SK-N-MC (cell line): ENCODE measurements around the gene FCER2.

Experiments
- EZH2 ChIP-seq: fragments of 200-600 bp; sonication (generic); IDR thresholded peaks from one replicate; pipeline ENCODE4 v1.6.1; 2017; ENCODE audit warnings: antibody characterized with exemption
- POLR2AphosphoS5 ChIP-seq: IDR thresholded peaks from 2 replicates; pipeline ENCODE4 v1.6.1; 2012; ENCODE audit warnings: mild to moderate bottlenecking, low read depth, low read length, borderline replicate concordance

DNA sequence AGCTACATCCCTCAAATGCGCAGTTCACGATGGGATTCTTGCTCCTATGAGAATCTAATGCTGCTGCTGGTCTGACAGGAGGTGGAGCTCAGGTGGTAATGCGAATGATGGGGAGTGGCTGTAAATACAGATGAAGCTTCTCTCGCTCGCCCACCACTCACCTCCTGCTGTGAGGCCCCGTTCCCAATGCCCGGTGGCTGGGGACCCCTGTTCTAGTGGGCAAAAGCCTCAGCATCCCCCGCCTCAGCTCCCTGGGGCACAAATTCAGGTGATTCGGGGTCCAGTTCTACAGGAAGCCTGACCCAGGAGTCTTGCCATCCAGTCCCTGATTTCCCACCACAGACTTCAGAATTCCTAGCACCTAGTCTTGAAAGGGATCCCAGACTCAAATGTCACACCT lies 29.4 kb downstream of the FCER2 start:
- TF ChIP-seq POLR2AphosphoS5 (no peak), EZH2 (no peak)
